Activated naive CD4-positive, alpha-beta T cell treated with anti-CD3 and anti-CD28 coated beads for 36 hours (primary cell): ENCODE data around the gene MACROD2. TPM values are rescaled to one million over a fixed set of nuclear protein-coding genes. Genes with fewer than 3 reads are reported as not detected.
"Not testable (repeated sequence)": the region's sequence is repeated elsewhere in the genome, so short reads cannot be mapped to it uniquely, and the experiment has no call there.

Experiments
- CTCF ChIA-PET: fragments of 350-600 bp; sonication (Branson Sonifier 250); formaldehyde crosslinking; loops from one replicate; lab custom pipeline; 2021; ENCODE audit warnings: antibody characterized with exemption; lab: Charles Lee
- DNase-seq: peaks from one replicate; pipeline ENCODE4 v3.0.0-alpha.2; 2020
- H3K27ac Mint-ChIP-seq: one replicate; pipeline ENCODE4 v1.8.0; 2021; ENCODE audit warnings: mild to moderate bottlenecking, mixed read lengths
- H3K27me3 Mint-ChIP-seq: one replicate; pipeline ENCODE4 v1.8.0; 2021; ENCODE audit warnings: low read depth, mixed read lengths
- H3K36me3 Mint-ChIP-seq: one replicate; pipeline ENCODE4 v1.8.0; 2021; ENCODE audit warnings: low read depth, mixed read lengths
- H3K4me1 Mint-ChIP-seq: one replicate; pipeline ENCODE4 v1.8.0; 2021; ENCODE audit warnings: low read depth, mixed read lengths
- H3K4me3 Mint-ChIP-seq: one replicate; pipeline ENCODE4 v1.8.0; 2021; ENCODE audit warnings: mild to moderate bottlenecking, moderate library complexity, mixed read lengths
- H3K9me3 Mint-ChIP-seq: one replicate; pipeline ENCODE4 v1.8.0; 2021; ENCODE audit warnings: mixed read lengths
- intact Hi-C: fragments of 100-400 bp; cut with micrococcal nuclease; formaldehyde crosslinking; loops from one replicate; pipeline ENCODE4 v1.15.1; 2023
- total RNA-seq, 2 experiments: library from RNA; stranded (reverse); gene quantifications; one replicate each; pipeline ENCODE4 v1.2.3, GENCODE V29; 2021

Gene MACROD2
- total RNA-seq, 2 experiments from 2014 or later: not detected

DNA sequence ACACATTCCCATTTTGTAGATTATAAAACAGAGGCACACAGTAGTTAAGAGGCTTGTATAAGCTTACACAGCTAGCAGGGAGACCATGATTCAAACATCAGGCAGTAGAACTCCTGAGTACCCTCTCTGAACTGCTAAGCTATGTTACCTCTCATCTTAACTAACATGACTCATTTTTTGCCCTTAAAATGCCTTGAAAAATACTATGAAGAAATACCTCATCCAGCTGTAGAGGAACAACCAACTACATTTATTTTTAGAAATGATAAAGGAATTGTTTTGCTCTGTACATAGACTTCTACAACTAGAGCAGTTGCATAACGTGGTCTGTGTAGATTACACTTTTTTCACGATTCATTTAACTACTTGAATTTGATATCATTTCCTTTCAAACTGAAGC, 240.0 kb downstream of the MACROD2 start:
- no peak for DNase-seq
- Mint-ChIP-seq H3K9me3 (peaks cover 11% of the 10 kb centered on the region), H3K36me3 (no peaks in the 10 kb centered on the region), H3K27me3 (no peaks in the 10 kb centered on the region), H3K4me3 (no peak overlapping the region), H3K4me1 (no peaks in the 10 kb centered on the region), H3K27ac (no peak overlapping the region)
- intact Hi-C loops: no loop called here
- CTCF ChIA-PET: interaction anchor here (0.6 kb wide), 1 partner anchor 279 kb away, joined by 4 read pairs; no protein-coding TSS in a partner anchor

DNA sequence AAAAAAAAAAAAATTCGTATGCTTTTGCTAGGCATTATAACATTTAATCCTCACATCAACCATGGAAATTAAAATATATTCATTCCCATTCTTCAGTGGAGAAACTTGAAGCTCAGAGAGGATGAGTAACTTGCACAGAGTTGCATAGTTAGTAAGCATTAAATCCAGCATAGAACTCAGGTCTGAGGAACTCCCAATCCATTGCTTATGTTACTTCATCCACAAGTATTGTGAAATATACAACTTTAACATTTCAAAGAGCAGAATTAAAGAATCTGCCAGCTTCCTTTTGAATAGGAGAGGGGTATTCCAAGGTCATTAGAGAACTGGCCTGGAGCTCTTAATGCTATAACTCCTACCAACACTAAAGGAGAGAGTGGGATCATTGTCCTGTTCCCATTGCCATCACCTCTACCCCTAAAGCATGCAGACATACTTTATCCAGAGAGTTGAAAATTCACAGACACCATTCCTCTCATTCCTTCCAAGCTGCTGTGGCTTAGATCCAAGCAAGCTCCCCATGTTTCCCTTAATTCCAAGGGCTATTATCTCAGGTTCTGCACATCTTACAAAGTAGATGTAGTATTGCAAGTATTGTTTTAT, 250.2 kb downstream of the MACROD2 start:
- H3K27ac Mint-ChIP-seq: no peak overlapping the region
- CTCF ChIA-PET: interaction anchor here (0.6 kb wide), 1 partner anchor 308 kb away, joined by 4 read pairs; no protein-coding TSS in a partner anchor
- H3K27me3 Mint-ChIP-seq: no peaks in the 10 kb centered on the region
- intact Hi-C loops: no loop called here
- no peaks in the 10 kb centered on the region for H3K4me1 Mint-ChIP-seq
- H3K9me3 Mint-ChIP-seq: peaks cover under 1% of the 10 kb centered on the region
- no peaks in the 10 kb centered on the region for H3K36me3 Mint-ChIP-seq
- DNase-seq: no peak
- H3K4me3 Mint-ChIP-seq: no peak overlapping the region

DNA sequence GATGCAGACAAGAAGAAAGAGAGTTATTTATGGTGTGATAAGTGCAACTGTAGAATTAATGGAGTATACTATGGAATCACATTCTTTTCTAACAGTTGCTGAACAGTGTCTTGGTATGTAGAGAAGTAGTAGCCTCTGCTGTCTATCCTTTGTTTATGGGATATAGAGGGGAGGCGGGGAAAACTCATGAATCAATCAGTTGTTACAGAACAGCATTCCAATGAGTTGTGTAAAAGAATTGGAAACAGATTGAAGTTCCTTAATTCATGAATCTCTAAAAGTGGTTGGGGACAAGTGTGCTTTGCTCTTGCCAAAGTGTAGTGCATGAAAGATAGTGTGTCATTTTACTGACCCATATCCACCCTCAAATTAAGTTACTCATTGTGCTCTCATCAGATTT, 264.4 kb downstream of the MACROD2 start:
- H3K9me3 Mint-ChIP-seq: peaks cover 10% of the 10 kb centered on the region
- no peak overlapping the region for H3K27ac Mint-ChIP-seq
- H3K36me3 Mint-ChIP-seq: no peaks in the 10 kb centered on the region
- intact Hi-C loops: no loop called here
- H3K4me1 Mint-ChIP-seq: no peaks in the 10 kb centered on the region
- DNase-seq: no peak
- CTCF ChIA-PET: no interaction called here
- H3K27me3 Mint-ChIP-seq: no peaks in the 10 kb centered on the region
- no peak overlapping the region for H3K4me3 Mint-ChIP-seq

DNA sequence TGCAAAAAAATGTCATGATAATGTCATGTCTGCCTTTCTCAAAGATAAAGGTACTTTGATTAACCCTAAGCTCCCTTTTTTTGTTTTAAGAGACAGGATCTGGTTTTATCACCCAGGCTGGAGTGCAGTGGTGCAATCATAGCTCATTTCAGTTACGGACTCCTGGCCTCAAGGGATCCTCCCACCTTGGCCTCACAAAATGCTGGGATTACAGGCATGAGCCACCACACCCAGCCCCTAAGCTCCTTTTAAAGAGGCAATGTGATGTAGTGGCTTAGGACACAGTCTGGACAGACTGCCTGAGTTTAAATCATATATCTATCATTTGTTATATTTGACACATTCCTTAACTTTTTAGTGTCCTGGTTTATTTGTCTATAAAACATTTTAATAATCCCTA, 265.1 kb downstream of the MACROD2 start:
- intact Hi-C loops: no loop called here
- H3K4me1 Mint-ChIP-seq: no peaks in the 10 kb centered on the region
- no peak overlapping the region for H3K4me3 Mint-ChIP-seq
- no peaks in the 10 kb centered on the region for H3K36me3 Mint-ChIP-seq
- H3K27ac Mint-ChIP-seq: no peak overlapping the region
- H3K9me3 Mint-ChIP-seq: peaks cover 10% of the 10 kb centered on the region
- DNase-seq: no peak
- CTCF ChIA-PET: no interaction called here
- no peaks in the 10 kb centered on the region for H3K27me3 Mint-ChIP-seq

DNA sequence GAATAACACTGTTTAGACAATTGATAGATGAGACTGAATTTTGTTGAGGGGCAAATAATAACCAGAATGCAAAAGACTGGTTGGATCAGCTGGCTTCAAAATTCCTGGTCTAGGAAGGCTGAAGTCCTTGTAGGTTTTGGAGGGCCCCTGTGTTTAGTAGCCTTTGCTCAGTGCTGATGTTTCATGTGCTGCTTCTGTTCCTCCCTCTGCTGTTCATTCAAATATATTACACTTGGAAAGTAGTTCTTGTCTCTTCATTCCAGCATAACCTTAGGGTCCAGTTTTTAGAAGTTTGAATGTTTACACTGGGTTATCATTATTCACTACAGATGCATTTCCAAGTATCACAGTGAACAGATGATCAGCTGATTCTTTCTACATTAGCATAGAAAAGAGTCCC, 269.6 kb downstream of the MACROD2 start:
- no peak for DNase-seq
- Mint-ChIP-seq H3K4me3 (no peak overlapping the region), H3K4me1 (no peaks in the 10 kb centered on the region), H3K27ac (no peak overlapping the region), H3K27me3 (no peaks in the 10 kb centered on the region), H3K36me3 (no peaks in the 10 kb centered on the region), H3K9me3 (peaks cover 2% of the 10 kb centered on the region)
- CTCF ChIA-PET: no interaction called here
- intact Hi-C loops: no loop called here

DNA sequence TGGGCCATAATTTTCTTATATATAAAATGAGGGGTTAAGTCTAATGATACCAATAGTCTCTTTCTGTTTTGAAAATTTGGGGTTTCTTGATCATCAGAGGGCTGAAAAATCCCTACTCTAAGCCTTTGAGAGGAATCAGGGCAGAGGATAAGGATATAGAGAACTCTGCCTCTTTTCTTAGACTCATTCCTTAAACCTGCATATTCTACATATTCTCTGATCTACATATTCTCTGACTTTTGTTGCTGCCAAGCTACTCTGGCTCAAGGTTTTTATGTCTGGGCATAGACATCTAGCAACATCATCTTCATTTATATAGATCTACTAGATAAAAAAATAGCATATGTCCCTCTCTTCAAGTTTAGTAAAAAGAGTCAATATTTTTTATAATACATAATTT, 270.9 kb downstream of the MACROD2 start:
- CTCF ChIA-PET: no interaction called here
- no peaks in the 10 kb centered on the region for H3K9me3 Mint-ChIP-seq
- intact Hi-C loops: no loop called here

DNA sequence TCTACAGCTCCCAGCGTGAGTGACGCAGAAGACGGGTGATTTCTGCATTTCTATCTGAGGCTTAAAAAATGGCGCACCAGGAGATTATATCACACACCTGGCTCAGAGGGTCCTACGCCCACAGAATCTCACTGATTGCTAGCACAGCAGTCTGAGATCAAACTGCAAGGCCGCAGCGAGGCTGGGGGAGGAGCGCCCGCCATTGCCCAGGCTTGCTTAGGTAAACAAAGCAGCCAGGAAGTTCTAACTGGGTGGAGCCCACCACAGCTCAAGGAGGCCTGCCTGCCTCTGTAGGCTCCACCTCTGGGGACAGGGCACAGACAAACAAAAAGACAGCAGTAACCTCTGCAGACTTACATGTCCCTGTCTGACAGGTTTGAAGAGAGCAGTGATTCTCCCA, 275.4 kb downstream of the MACROD2 start:
- not testable (repeated sequence) for H3K4me1 Mint-ChIP-seq, H3K9me3 Mint-ChIP-seq

More for the DNA sequence above, 270.9 kb downstream of the MACROD2 start:
- Mint-ChIP-seq H3K27me3 (no peaks in the 10 kb centered on the region), H3K4me1 (no peaks in the 10 kb centered on the region), H3K36me3 (no peaks in the 10 kb centered on the region), H3K27ac (no peak overlapping the region), H3K4me3 (no peak overlapping the region)
- DNase-seq: no peak

DNA sequence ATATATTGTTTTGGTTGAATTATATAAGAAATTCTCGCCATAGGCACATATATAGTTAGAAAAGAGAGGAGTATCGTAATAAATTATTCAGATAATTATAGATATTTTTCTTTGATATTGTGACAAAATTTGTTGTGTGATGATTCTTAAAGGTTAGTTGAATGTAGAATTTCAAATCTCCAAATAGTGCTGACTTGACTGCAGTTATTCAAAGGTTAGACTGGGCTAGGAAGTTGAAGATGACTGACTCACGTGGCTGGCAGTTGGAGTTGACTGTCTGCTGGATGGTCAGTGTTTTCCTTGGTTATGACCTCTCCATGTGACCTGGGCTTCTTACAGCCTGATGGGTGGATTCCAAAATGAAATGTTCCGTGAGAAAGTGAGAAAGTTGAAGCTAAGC, 286.8 kb downstream of the MACROD2 start:
- DNase-seq: no peak
- H3K27ac Mint-ChIP-seq: no peak overlapping the region
- peaks cover 4% of the 10 kb centered on the region for H3K9me3 Mint-ChIP-seq
- no peak overlapping the region for H3K4me3 Mint-ChIP-seq
- no peaks in the 10 kb centered on the region for H3K27me3 Mint-ChIP-seq
- H3K36me3 Mint-ChIP-seq: no peaks in the 10 kb centered on the region
- H3K4me1 Mint-ChIP-seq: no peaks in the 10 kb centered on the region
- CTCF ChIA-PET: no interaction called here
- intact Hi-C loops: no loop called here

More for the DNA sequence above, 275.4 kb downstream of the MACROD2 start:
- H3K36me3 Mint-ChIP-seq, intact Hi-C loops, DNase-seq, H3K27ac Mint-ChIP-seq, H3K27me3 Mint-ChIP-seq, CTCF ChIA-PET, H3K4me3 Mint-ChIP-seq: not testable (repeated sequence)

DNA sequence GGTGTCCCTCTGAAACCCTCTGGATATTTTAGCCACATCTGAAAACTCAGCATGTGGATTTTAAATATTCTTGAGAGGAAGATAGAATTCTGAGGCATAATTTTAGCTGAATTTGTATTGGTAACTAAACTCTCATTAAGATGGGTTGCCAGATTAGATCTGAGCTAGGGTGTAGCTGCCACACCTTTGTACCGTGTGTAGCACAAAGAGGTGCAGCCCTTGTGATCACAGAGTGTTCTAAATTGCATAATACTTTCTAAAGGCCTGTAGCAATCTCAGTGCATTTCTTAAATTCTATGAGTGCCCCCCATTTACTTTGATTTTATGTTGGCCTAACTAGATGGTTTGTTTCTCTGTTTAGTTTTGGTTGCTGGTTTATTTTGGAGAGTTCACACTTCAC, 289.1 kb downstream of the MACROD2 start:
- DNase-seq: no peak
- H3K9me3 Mint-ChIP-seq: peaks cover 4% of the 10 kb centered on the region
- H3K36me3 Mint-ChIP-seq: no peaks in the 10 kb centered on the region
- intact Hi-C loops: no loop called here
- H3K27ac Mint-ChIP-seq: no peak overlapping the region
- H3K4me3 Mint-ChIP-seq: no peak overlapping the region
- CTCF ChIA-PET: no interaction called here
- H3K4me1 Mint-ChIP-seq: no peaks in the 10 kb centered on the region
- no peaks in the 10 kb centered on the region for H3K27me3 Mint-ChIP-seq

DNA sequence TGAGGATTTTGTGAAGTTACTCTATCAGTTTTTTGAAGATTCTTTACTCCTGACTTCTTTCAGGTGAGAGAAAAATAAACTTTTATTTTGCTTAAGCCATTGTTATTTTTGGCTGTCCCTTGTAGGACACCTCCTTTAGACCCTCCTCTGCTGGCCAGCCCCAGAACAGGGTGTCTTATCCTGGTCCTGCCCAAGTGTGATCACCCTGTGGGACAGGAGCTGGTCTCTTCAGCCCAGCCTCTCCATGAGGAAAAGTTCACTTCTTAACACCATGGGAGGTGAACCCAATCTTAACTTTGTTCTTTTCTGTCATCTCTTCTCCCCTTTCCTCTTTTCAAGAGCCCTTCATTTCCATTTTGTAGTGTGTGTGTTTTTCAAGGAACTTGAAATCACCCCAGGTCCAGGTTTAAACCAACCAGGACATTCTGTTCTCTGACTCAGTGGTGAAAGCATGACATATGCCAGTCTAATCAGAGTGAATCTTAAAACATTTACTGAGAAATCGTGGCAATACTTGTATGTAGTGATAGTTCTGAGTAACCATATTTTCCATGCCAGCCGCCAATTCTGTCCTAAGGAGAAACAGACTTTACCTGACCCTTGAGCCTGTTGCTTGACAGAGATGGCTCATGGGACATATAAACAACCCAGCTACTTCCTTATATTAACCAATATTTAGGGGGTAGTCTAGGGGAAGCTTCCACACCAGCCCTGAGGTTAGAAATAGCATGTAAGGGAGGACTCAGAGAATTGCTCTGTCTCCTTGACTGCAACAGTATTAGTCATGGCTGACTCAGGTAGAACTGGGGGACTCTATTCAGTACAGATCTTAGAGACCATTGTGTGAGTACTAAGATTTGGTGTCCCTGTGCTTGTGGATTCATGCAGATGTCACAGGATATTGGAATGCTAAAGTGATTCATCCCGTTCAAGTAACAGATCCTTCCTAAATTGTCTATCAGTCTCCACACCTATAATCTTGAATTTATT, 293.3 kb downstream of the MACROD2 start:
- Mint-ChIP-seq H3K36me3 (no peaks in the 10 kb centered on the region), H3K4me3 (no peak overlapping the region), H3K4me1 (no peaks in the 10 kb centered on the region), H3K27ac (no peak overlapping the region), H3K9me3 (no peaks in the 10 kb centered on the region), H3K27me3 (no peaks in the 10 kb centered on the region)
- intact Hi-C loops: no loop called here
- CTCF ChIA-PET: no interaction called here
- no peak for DNase-seq

DNA sequence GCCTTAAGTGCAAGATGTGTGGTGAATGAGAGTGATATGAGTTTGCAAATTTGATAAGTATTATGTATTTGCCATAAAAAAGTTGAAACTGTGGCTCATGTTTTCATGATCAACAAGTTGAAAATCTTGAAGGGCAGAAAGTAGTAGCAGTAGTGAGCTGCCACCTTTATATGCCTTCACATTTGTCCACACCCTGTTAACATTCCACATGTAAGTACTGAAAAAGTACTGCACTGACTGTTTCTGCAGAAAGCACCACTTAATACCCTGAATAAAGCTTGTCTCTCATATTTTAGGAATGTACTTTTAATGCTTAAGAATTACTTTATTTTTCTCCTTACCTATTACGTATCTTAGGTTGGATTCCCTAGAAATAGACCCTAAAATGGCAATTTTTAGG, 296.2 kb downstream of the MACROD2 start:
- Mint-ChIP-seq H3K9me3 (no peaks in the 10 kb centered on the region), H3K27me3 (no peaks in the 10 kb centered on the region), H3K4me3 (no peak overlapping the region), H3K27ac (no peak overlapping the region), H3K36me3 (no peaks in the 10 kb centered on the region), H3K4me1 (no peaks in the 10 kb centered on the region)
- intact Hi-C loops: no loop called here
- DNase-seq: no peak
- CTCF ChIA-PET: no interaction called here

DNA sequence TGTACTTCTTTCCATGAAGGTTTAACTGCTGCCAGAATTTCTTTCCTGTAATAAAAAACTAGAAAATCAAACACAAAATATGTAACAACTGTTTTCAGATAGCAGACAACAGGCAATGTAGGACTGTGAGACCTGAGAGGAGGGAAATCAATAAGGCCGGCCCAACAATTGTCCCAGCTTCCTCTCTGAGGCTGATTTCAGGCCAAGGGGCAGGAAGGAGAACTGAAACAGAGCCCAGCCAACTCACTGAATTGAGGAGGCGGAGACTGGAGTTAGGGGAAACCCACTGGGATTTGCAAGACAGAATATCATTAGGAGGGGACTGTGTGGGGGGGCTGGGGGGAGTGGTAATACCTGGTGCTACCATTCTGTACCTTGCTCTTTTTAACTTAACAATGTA, 299.9 kb downstream of the MACROD2 start:
- H3K4me1 Mint-ChIP-seq: no peaks in the 10 kb centered on the region
- CTCF ChIA-PET: no interaction called here
- no peaks in the 10 kb centered on the region for H3K9me3 Mint-ChIP-seq
- DNase-seq: no peak
- H3K36me3 Mint-ChIP-seq: no peaks in the 10 kb centered on the region
- H3K27me3 Mint-ChIP-seq: no peaks in the 10 kb centered on the region
- no peak overlapping the region for H3K27ac Mint-ChIP-seq
- no peak overlapping the region for H3K4me3 Mint-ChIP-seq
- intact Hi-C loops: no loop called here
